ENCODE data around the gene CYSRT1.

DNA sequence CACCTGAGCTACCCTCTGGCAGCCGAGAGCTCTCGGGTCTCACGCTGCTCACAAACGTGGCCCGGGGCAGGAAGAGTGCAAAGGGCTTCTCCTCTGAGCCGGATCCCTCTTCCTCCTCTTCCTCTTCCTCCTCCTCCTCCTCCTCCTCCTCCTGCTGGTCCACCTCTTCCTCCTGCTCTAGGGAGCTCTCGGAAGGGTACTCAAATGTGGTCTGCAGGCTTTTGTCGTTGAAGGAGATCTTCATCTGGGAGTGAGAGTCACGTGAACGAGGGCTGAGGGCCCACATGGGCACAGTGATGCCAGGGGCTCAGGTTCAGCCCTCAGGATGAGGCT lies 32.6 kb upstream of the CYSRT1 start:
- TF ChIP-seq ZNF600 (tag by site-specific recombination; IDR thresholded peaks at IDR 0.05) = no peak
- TF ChIP-seq, protein P1, sequence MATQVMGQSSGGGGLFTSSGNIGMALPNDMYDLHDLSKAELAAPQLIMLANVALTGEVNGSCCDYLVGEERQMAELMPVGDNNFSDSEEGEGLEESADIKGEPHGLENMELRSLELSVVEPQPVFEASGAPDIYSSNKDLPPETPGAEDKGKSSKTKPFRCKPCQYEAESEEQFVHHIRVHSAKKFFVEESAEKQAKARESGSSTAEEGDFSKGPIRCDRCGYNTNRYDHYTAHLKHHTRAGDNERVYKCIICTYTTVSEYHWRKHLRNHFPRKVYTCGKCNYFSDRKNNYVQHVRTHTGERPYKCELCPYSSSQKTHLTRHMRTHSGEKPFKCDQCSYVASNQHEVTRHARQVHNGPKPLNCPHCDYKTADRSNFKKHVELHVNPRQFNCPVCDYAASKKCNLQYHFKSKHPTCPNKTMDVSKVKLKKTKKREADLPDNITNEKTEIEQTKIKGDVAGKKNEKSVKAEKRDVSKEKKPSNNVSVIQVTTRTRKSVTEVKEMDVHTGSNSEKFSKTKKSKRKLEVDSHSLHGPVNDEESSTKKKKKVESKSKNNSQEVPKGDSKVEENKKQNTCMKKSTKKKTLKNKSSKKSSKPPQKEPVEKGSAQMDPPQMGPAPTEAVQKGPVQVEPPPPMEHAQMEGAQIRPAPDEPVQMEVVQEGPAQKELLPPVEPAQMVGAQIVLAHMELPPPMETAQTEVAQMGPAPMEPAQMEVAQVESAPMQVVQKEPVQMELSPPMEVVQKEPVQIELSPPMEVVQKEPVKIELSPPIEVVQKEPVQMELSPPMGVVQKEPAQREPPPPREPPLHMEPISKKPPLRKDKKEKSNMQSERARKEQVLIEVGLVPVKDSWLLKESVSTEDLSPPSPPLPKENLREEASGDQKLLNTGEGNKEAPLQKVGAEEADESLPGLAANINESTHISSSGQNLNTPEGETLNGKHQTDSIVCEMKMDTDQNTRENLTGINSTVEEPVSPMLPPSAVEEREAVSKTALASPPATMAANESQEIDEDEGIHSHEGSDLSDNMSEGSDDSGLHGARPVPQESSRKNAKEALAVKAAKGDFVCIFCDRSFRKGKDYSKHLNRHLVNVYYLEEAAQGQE (tag by site-specific recombination; IDR thresholded peaks at IDR 0.05) = no peak
- TF ChIP-seq, protein P2, sequence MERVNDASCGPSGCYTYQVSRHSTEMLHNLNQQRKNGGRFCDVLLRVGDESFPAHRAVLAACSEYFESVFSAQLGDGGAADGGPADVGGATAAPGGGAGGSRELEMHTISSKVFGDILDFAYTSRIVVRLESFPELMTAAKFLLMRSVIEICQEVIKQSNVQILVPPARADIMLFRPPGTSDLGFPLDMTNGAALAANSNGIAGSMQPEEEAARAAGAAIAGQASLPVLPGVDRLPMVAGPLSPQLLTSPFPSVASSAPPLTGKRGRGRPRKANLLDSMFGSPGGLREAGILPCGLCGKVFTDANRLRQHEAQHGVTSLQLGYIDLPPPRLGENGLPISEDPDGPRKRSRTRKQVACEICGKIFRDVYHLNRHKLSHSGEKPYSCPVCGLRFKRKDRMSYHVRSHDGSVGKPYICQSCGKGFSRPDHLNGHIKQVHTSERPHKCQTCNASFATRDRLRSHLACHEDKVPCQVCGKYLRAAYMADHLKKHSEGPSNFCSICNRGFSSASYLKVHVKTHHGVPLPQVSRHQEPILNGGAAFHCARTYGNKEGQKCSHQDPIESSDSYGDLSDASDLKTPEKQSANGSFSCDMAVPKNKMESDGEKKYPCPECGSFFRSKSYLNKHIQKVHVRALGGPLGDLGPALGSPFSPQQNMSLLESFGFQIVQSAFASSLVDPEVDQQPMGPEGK (tag by site-specific recombination; IDR thresholded peaks at IDR 0.05) = no peak
